GM19025 (cell line): Measurements from ENCODE around the gene VSTM2B.

Source experiments
- ATAC-seq: cut with Tn5 transposase; IDR thresholded peaks from one replicate; pipeline ENCODE4 v1.9.1; 2021; ENCODE audit warnings: mild to moderate bottlenecking, low read depth, moderate library complexity; ENCODE audit not compliant: unreplicated experiment

VSTM2B gene

DNA sequence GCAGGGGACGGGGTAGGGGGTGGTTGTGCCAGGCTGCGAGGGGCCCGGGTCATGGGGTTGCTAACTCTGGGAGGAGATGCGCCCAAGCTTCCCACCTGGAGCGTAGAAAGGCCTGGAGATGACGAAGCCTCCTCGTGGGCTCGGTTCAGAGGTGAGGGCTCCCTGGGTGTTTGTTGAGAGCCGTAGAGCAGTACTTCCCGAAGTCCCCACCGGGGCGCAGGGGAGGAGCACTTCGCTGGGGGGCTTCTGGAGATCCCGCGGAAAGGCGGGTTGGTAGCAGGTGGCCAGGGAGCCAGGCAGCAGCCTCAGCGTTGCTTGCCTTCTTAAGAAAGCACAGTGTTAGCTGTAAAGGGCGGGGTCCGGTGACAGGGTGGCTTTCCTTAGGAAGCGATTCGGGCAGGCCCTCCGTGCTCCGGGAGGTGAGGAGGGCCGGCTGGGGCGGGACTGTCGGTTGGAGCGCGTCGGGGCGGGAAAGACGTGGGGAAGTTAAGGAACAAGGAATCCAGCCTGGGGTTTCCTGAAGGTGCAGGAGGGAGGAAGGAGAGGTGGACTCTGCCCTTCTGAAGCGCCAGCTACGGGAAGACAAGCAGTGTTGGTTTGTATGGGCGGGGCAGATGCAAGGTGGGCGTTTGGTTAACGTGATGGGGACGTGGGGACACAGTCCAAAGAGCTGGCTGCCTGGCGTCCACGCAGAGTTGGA is 3.3 kb downstream of the VSTM2B start:
- no peak for ATAC-seq

DNA sequence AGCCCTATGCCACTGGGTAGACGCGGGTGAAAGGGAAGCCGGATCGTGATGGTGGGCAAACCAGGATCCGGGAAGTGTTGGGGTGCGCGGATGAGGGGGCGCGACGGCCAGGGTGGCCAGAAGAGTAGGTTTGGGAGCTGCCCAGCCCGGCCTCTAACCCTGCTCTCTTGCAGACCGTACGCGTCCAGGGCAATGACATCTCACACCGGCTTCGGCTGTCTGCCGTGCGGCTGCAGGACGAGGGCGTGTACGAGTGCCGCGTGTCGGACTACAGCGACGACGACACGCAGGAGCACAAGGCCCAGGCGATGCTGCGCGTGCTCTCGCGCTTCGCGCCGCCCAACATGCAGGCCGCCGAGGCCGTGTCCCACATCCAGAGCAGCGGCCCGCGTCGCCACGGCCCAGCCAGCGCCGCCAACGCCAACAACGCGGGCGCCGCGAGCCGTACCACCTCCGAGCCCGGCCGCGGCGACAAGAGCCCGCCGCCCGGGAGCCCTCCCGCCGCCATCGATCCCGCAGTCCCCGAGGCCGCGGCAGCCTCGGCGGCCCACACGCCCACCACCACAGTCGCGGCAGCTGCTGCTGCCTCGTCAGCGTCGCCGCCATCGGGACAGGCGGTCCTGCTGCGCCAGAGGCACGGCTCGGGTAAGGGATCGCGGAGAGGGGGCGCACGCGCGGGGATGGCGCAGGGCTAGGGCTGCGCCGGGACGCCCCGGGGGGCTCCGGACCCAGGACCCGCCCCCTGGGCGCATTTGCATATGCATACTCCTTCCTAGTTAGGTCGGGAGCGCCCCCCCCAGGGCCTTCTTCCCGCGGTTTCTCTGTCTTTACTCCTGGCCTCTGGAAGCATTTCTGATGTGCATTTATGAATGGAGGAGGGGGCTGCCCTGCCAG is 4.1 kb downstream of the VSTM2B start:
- no peak for ATAC-seq

DNA sequence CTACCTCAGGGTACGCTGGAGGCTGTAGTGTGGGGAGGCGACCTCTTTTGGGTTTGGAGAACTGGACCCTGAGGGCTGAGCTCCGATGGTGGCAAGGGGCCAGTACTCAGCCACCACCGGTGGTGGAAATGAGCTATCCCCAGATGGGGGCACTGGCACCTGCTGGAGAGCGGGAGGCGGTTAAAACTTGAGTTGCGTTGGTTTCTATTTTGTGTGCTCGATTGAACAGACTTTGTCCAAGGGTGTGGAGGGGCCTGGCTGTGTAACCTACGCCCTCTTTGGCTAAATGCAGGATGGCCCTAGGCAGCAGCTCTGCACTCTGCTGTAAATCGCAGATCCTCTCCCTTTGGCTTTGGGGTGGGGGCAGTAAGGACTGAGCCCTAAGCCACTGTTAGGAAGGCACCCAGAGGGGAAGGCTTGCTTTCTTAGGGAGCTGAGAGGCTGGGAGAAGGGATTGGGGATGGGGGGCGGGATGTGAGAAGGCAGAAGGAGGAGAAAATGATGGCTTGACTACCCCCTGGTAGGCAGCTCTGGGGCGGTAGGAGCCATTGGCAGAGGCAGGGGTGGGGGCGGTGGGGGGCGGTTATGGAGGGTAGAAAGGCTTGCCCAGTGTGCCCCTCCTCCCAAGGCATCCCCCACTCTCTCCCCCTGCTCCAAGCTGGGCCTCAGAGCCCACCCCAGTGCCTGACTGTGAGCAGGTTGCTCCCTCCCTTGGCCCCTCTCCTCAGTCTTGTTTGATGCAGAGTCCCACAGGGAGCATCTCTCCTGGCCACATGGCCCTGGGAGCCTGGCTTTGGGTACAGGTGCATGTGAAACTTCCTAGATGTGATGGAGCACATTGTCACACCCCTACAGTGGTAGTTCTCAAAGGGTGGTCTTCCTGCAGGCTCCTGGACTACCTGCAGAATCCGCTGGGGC is 5.0 kb downstream of the VSTM2B start:
- ATAC-seq = no peak

DNA sequence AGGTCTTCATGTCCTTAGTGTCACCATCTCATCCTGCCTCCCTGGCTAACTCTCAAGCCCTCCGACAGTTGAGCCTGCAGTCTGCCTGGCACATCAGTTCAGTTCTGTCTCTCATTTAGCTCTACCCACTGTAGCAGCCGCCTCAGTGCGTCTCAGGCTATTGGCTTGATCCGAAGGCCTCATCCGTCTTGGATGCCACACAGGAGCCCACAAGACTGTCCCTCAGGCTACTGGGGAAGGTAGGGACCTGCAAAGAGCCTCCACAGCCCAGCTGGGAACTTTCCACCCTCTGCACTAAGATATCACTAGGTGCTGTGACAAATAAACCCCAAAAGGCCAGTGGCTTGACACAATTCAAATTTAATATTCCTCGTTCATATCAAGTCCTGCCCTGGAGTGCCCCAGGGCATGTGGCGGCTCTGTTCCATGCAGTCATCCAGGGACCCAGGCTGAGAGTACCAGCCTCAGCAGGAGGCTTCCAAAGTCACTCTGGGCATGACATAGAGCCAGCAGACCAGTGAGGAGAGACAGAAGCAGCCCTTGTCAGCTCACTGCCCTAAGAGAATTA is 5.7 kb downstream of the VSTM2B start:
- no peak for ATAC-seq

DNA sequence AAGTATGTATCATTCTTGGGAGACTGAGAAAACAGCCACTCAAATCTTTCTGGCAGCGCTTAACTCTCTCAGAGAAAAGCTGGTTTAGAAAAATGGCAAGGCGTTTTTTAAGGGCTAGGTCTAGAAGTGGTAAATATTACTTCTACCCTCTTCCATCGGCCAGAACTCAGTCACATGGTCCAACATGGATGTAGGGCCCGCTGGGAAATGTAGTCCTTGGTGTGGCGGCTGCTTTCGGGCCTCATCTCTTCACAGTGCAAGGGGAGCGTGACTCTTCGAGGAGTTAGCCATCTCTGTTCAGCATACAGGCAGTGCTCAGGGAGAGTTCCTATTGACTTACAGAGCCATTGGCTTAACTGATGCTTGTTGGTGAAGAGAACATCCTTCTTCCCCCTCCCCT is 6.3 kb downstream of the VSTM2B start:
- no peak for ATAC-seq

DNA sequence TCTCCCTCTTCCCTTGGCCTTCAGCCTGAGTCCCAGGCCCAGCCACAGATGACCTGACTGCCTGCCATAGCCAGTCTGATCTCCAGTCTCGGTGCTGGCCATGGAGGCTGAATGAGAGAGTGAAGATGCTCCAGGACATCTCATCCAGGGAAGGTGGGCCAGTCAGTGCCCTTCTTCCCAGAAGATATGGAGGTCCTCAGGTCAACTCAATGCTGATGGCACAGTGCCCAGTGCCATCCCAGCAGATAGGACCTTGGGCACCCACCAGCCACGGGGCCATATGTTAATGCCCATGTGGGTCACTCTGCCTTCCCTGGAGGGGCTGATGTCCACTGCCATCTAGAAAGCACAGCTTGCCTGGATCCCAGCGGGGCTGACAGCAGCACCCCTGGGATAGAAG is 7.2 kb downstream of the VSTM2B start:
- ATAC-seq = no peak

DNA sequence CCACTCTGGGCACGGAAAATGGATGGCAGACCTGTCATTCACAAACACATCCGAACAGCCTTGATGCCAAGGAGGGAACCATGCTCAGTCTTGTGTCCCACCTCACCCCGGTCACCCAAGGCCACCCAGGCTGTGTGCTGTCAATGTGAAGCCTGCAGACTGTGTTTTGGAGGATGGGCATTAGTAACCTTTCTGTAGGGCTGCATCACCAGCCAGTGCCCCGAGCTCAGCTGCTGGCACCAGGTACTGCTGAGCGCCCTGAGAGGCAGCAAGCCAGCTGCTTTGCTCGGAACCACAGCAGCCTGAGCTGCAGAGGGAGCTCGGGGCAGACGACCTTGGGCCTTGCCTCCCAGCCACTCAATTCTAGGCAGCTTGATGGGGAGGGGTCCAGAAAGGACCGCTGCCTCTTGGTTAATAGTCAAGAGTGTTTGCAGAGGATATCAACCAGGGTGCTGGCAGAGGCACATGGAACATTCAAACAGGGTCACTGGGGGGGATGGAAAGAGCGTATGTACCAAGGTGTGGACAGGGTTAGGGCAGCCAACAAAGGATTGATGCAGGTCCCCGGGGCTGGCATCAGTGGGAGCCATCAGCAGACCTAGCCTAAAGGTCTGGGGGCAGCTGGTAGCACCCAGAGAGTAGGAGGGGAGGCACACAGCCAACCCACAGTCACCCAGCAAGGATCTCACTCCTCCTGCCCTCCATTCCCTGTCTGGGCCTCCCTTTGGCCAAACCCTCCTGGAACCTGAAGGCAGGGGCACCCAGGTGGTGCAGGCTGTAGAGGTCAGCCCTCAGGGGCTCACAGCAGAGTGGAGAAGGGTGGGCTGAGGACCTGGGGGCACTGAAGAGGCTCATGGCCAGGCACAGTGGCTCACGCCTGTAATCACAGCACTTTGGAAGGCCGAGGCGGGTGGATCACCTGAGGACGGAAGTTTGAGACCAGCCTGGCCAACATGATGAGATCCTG is 8.1 kb downstream of the VSTM2B start:
- ATAC-seq = no peak

DNA sequence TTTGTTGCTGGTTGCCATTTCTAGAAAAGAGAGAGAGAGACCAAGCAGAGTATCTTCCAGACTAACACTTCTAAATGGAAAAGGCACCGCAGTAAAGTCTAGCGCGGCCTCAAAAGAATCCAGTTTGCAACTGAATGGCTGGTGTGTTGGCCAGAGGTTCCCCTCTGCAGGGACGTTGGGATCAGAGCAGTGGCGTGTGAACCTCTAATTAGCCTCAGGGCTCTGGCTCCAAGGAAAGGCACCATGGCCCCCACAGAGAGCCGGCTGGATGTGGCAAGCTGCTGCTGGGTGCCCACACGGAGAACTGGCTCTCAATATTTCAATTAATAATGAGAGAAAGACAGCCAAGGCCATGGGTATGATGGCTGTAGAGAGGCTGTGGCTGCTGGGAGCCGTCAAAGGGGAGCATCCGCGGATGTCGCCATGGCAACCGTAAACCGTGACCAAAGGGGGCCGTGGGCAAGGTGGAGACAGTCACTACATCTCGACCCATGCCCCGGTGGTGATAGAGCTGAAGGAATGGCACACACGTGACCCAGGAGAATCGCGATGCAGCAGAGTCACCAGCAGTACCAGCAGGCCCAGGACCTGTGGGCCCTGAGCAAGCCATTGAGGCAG is 9.5 kb downstream of the VSTM2B start:
- ATAC-seq = no peak

DNA sequence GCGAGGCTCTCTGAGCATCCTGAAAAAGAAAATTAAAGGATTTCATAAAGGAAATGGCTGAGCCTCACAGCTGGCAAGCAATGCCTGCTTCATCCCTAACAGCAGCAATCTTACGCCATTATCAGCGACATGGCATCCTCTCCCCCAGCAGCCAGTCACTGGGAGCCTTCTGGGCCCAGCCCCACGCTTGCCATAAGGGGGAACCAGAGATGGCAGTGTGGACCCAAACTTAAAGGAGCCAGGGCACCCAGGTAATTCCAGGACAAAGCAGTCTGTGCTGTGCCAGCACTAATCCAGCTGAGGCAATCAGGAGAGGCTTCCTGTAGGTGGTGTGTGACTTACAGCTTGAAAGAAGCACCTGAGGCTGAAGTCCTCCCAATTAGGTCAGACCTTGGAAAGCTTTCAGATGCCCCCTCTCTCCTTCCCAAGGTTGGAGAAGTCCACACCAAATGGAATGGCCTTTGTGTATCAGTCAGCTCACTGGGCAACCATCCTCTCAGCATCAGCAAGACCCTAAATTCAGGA is 10.3 kb downstream of the VSTM2B start:
- no peak for ATAC-seq

DNA sequence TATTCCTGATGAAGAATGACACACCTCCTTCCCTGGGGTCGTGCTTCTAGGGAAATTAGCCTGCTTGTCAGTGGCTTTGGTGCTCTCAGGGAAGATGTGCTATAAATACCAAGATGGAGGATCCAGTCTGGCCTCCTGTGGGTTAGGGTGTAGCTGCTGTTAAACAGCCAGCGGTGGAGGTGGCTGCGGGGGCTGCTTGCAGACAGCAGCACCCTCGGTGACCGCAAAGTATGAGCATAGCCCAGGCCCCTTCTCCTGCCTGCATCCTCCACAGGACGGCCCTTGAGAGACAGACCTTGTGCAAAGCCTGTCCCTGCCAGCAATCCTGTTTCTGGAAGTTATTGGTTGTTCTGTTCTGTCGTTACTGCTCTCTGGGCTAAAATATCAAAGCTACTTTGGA is 11.4 kb downstream of the VSTM2B start:
- no peak for ATAC-seq

DNA sequence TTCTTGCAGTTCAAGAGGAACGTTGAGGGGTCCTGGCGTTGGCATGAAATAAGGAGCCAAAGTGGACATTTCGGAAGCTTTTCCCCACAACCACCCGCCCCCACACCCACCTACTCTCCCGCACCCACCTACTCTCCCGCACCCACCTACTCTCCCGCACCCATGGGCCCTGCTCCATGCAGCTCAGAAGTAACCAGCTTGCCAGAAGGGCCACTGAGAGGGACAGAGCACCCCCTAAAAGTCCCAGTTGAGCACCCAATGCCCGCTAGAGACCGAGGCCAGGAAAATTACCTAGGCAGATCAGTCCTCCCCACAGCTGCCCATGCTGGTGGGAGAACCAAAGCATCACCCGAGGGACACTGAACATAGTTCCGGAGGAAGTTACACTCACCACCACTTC is 11.8 kb downstream of the VSTM2B start:
- no peak for ATAC-seq

DNA sequence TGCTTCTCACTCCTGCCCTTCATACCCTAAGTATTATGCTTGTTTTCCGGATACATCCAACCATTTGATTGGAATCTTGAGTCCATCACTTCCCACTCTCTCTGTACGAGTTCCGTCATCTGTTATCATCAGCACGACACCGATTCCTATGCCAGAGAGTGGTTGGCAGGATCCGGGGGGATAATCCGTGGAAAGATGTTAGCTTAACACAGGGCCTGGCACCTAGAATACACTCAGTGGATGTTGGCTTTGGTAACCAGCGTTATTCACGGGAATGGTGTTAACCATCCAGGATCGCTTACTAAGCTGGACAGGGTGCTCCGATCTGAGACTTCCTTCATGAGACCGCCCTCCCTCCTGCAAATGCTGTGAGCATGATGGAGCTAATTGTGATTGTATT is 12.4 kb downstream of the VSTM2B start:
- ATAC-seq = no peak

DNA sequence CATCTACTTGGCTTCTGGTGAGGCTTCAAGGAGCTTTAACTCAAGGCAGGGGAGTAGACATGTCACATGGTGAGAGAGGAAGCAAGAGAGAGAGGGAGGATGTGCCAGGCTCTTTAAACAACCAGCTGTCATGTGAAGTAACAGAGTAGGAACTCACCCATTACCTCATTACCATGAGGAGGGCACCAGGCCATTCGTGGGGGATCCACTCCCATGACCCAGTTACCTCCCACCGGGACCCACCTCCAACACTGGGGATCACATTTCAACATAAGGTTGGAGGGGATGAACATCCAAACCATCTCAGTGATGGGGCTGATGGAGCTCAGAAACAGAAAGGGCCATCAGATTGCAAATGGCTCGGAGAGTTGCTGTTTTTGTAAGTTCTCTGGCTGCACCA is 12.9 kb downstream of the VSTM2B start:
- no peak for ATAC-seq

DNA sequence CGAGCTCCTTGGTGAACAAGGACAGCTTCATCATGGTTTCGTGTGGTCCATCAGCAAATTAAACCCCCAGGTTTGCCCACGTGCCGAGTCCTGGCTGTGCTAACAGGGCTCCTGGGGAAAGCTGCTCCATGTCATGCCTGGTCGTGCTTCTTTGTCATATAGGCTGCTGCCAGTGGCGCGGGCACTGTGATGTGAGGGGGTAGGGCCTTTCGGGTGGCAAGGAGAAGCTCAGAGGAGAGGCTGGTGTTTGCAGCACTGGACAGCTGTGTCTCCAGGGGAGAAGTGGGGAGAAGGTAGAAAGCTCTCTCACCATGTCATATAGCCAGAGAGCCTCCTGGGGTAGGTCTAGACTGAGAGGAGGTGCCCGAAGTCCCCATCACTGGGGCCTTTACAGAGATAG is 13.3 kb downstream of the VSTM2B start:
- no peak for ATAC-seq

DNA sequence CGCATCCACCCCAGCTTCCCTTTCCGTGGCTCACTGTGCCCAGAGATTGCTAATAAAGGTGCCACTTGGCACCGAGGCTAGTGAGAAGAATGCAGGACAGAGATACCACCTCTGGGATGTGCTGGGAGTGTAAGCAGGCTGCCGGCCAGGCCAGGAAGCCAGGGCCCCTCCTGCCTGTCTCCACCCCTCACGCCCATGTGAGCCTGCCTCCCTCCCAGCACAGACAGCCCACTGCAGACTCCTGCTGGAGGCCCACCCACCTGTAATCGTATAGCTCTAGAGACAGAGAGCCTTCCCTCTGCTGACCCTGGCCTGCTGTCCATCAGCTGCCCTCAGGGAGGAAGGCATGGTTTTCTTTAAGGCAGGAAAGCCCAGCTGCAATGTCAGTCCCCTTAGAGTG is 13.9 kb downstream of the VSTM2B start:
- no peak for ATAC-seq

DNA sequence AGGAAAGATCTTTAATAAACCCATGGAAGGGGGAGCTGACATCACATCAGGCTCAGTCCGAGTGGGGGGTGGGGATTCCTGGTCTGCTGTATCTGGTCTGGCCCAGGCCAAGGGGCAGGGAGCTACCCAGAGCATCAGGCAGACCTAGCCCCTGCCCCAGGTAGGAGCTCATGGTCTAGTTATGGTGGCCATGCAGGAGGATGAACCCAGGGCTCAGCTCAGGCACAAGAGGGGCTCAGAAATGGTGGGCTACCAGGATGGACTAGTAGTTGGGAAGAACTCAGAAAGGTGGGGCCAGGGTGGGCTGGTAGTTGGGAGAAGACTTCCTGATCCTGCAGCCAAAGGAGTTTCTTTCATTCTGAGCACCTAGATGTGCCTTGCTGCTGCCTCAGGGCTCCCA is 14.3 kb downstream of the VSTM2B start:
- ATAC-seq = no peak

DNA sequence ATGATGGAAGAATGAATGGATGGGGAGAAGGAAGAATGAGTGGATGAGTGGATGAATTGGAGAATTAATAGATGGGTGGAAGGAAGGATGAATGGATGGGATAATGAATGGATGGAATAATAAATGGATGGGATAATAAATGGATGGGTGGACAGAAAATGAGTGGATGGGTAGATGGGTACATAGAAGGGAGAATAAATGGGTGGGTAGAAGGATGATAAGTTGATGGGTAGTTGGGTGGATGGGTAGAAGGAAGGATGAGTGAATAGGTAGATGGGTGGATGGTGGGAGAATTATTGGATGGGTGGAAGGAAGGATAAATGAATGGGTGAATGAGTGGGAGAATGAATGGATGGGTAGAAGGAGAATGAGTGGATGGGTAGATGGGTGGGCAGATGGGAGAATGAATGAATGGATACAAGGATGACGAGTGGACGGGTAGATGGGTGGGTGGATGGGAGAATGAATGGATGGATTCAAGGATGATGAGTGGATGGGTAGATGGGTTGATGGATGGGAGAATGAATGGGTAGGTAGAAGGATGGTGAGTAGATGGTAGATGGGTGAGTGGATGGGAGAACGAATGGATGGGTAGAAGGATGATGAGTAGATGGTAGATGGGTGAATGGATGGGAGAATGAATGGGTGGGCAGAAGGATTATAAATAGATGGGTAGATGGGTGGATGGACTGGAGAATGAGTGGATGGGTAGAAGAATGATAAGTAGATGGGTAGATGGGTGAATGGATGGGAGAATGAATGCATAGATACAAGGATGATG is 15.9 kb downstream of the VSTM2B start:
- no peak for ATAC-seq

DNA sequence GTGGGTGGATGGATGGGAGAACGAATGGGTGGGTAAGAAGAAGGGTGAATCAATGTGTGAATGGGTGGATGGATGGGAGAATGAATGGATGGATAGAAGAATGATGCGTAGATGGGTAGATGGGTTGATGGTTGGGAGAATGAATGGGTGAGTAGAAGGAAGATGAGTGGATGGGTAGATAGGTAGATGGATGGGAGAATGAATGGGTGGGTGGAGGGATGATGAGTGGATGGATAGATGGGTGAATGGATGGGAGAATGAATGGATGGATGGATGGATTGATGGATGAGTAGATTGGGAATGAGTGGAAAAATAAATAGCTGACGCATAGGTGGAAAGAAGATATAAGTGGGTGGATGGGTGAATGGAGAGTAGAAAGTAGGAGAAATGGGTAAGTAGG is 16.5 kb downstream of the VSTM2B start:
- no peak for ATAC-seq
